K562 (cell line): ENCODE measurements around the gene ZP1. TPM values are rescaled to one million over a fixed set of nuclear protein-coding genes. Genes with fewer than 3 reads are reported as not detected.

Experiments used
- C11orf30 ChIP-seq: fragments of 450-650 bp; IDR thresholded peaks from 2 replicates; pipeline ENCODE4 v1.6.1; 2016; ENCODE audit warnings: low read depth, mild to moderate bottlenecking
- CBX3 ChIP-seq, 2 experiments: IDR thresholded peaks; 1 replicate in 1 of 2; 2 replicates in 1 of 2; pipeline ENCODE4 v1.6.1; 2012; ENCODE audit warnings: inconsistent platforms in 2 of 2, low read length in 2 of 2, borderline replicate concordance in 1 of 2, control low read depth in 1 of 2
- NCOR1 ChIP-seq: fragments of 450-650 bp; IDR thresholded peaks from 2 replicates; pipeline ENCODE4 v1.6.1; 2016; ENCODE audit warnings: mild to moderate bottlenecking, moderate library complexity
- POLR2AphosphoS5 ChIP-seq: IDR thresholded peaks from 2 replicates; pipeline ENCODE4 v1.6.1; 2011; ENCODE audit warnings: mild to moderate bottlenecking, low read depth, low read length, moderate library complexity; ENCODE audit not compliant: control insufficient read depth, insufficient read depth
- SIRT6 ChIP-seq: IDR thresholded peaks from one replicate; pipeline ENCODE4 v1.6.1; 2012; ENCODE audit warnings: low read depth, mild to moderate bottlenecking, control low read depth, inconsistent platforms, low read length, moderate library complexity
- SNIP1 ChIP-seq: fragments of 450-650 bp; IDR thresholded peaks from 2 replicates; pipeline ENCODE4 v1.7.1; 2017; ENCODE audit warnings: low read depth, mild to moderate bottlenecking
- ZNF121 ChIP-seq: sonication (generic); formaldehyde crosslinking; conservative IDR thresholded peaks from 2 replicates; pipeline ENCODE4 v1.8.0; 2022; ENCODE audit warnings: missing genetic modification reagents
- ZNF134 ChIP-seq: fragments of 250-450 bp; sonication (Bioruptor Pico); conservative IDR thresholded peaks from 2 replicates; pipeline ENCODE4 v1.4.0; 2020
- ZNF184 ChIP-seq: sonication (generic); formaldehyde crosslinking; IDR thresholded peaks from 2 replicates; pipeline ENCODE4 v1.5.0; 2020; ENCODE audit warnings: missing genetic modification reagents
- ZNF408 ChIP-seq: fragments of 250-450 bp; sonication (Bioruptor Pico); IDR thresholded peaks from 2 replicates; pipeline ENCODE4 v1.4.0; 2020; ENCODE audit warnings: low read depth, mild to moderate bottlenecking, moderate library complexity
- ZNF41 ChIP-seq: fragments of 250-450 bp; sonication (Bioruptor Pico); conservative IDR thresholded peaks from 2 replicates; pipeline ENCODE4 v1.4.0; 2020; ENCODE audit warnings: mild to moderate bottlenecking
- polyA plus RNA-seq, 8 experiments: library from polyadenylated mRNA; depleted of rRNA in 4 of 8; stranded (reverse) in 5 of 8; unstranded in 3 of 8; fragments of >200 nt; fragmentation: Nextera tagmentation in 2 of 8; fragmentation: Illumina TruSeq in 1 of 8; extraction: Ambion mirVana in 2 of 8; extraction: Trizol in 1 of 8; gene quantifications; 2 replicates each; pipeline versions ENCODE4 v1.2.1 to v1.2.3, GENCODE V29; 2011 to 2014; ENCODE audit warnings: inconsistent platforms in 1 of 8, missing spikeins in 1 of 8
- total RNA-seq, 7 experiments: library from RNA; depleted of rRNA in 6 of 7; stranded (reverse); fragments of >200 nt in 6 of 7; fragmentation: Illumina TruSeq in 2 of 7; extraction: Trizol in 2 of 7; gene quantifications; 2 replicates each; pipeline versions ENCODE4 v1.2.1 to v1.2.3, GENCODE V29; 2011 to 2021; ENCODE audit warnings: low replicate concordance in 1 of 7
- TF ChIP-seq, protein P1 (sequence below): sonication (generic); formaldehyde crosslinking; IDR thresholded peaks from 2 replicates; pipeline ENCODE4 v1.8.1; 2023; ENCODE audit warnings: missing genetic modification reagents, mild to moderate bottlenecking, borderline replicate concordance
- TF ChIP-seq, protein P2 (sequence below): IDR thresholded peaks from 3 replicates; pipeline ENCODE4 v1.6.1; 2011; ENCODE audit warnings: borderline replicate concordance, mild to moderate bottlenecking, moderate library complexity; ENCODE audit not compliant: insufficient read length; ENCODE audit errors: extremely low read depth
- TF ChIP-seq, protein P3 (sequence below): fragments of 450-650 bp; formaldehyde crosslinking; IDR thresholded peaks from 2 replicates; pipeline ENCODE4 v1.4.0; 2022; ENCODE audit warnings: mild to moderate bottlenecking, moderate library complexity

ZP1 gene
- total and polyA plus RNA-seq, 9 of the 15 experiments (the other 6 are each of a cell fraction or from before 2014, with no cell fraction given), result 0.11 to 0.15 TPM; not detected in 7

DNA sequence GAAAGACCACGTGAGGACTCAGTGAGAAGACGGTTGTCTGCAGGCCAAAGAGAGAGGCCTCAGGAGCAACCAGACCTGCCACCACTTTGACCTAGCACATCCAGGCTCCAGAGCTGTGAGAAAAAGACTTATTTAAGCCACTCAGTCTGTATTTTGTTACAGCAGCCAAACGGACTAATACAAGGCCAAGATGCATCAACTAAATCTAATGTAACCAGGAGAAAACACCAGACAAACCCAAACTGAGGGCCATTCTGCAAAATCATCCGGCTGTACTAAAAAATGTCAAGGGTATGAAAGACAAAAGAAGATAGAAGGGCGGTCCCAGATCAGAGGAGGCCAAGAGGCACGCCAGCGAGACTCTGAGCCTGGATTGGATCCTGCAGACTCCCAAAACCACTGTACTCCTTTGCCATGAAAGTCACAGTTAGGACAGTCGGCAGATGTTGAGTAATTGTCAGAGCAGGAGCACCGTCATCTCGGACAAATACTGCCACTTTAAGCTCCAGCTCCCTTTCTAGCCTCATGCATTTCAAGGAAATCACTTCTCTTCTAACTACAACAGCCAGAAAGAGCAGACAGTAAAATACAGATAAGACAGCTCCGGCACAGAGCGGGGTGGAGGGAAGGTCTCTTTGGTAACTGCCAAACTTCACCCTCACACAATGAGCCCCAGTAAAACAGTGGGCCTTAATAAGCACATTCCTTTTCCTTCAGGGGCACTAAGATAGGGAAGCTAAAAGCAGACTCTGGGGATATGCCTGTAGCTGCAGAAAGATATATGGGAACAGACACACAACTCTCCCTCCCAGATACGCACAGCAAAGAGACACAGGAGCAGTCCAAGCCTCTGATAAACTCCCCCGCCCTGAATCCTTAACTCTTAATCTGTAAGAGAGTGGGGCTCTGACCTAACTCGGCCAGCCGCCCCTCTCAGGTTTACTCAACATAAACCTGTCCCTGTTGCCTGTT, 3.5 kb upstream of the ZP1 start (continued):
- TF ChIP-seq, protein P1, sequence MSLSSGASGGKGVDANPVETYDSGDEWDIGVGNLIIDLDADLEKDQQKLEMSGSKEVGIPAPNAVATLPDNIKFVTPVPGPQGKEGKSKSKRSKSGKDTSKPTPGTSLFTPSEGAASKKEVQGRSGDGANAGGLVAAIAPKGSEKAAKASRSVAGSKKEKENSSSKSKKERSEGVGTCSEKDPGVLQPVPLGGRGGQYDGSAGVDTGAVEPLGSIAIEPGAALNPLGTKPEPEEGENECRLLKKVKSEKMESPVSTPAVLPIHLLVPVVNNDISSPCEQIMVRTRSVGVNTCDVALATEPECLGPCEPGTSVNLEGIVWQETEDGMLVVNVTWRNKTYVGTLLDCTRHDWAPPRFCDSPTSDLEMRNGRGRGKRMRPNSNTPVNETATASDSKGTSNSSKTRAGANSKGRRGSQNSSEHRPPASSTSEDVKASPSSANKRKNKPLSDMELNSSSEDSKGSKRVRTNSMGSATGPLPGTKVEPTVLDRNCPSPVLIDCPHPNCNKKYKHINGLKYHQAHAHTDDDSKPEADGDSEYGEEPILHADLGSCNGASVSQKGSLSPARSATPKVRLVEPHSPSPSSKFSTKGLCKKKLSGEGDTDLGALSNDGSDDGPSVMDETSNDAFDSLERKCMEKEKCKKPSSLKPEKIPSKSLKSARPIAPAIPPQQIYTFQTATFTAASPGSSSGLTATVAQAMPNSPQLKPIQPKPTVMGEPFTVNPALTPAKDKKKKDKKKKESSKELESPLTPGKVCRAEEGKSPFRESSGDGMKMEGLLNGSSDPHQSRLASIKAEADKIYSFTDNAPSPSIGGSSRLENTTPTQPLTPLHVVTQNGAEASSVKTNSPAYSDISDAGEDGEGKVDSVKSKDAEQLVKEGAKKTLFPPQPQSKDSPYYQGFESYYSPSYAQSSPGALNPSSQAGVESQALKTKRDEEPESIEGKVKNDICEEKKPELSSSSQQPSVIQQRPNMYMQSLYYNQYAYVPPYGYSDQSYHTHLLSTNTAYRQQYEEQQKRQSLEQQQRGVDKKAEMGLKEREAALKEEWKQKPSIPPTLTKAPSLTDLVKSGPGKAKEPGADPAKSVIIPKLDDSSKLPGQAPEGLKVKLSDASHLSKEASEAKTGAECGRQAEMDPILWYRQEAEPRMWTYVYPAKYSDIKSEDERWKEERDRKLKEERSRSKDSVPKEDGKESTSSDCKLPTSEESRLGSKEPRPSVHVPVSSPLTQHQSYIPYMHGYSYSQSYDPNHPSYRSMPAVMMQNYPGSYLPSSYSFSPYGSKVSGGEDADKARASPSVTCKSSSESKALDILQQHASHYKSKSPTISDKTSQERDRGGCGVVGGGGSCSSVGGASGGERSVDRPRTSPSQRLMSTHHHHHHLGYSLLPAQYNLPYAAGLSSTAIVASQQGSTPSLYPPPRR (CRISPR knock-in tag), result no peak
- 0 out of 3 replicates have a peak, but pooled peaks of 1 of the 2 experiments have one; percentile 18 for TF ChIP-seq CBX3 (IDR thresholded peaks at IDR 0.05; ENCODE audit: borderline replicate concordance in 1 of 2, low read length in 2 of 2)
- no peak for TF ChIP-seq ZNF121 (CRISPR knock-in tag)
- TF ChIP-seq ZNF408 (CRISPR knock-in tag), result no peak
- TF ChIP-seq NCOR1, result peak; percentile 83
- no peak for TF ChIP-seq SIRT6
- no peak for TF ChIP-seq ZNF134 (CRISPR knock-in tag)
- no peak for TF ChIP-seq SNIP1
- TF ChIP-seq, protein P2, sequence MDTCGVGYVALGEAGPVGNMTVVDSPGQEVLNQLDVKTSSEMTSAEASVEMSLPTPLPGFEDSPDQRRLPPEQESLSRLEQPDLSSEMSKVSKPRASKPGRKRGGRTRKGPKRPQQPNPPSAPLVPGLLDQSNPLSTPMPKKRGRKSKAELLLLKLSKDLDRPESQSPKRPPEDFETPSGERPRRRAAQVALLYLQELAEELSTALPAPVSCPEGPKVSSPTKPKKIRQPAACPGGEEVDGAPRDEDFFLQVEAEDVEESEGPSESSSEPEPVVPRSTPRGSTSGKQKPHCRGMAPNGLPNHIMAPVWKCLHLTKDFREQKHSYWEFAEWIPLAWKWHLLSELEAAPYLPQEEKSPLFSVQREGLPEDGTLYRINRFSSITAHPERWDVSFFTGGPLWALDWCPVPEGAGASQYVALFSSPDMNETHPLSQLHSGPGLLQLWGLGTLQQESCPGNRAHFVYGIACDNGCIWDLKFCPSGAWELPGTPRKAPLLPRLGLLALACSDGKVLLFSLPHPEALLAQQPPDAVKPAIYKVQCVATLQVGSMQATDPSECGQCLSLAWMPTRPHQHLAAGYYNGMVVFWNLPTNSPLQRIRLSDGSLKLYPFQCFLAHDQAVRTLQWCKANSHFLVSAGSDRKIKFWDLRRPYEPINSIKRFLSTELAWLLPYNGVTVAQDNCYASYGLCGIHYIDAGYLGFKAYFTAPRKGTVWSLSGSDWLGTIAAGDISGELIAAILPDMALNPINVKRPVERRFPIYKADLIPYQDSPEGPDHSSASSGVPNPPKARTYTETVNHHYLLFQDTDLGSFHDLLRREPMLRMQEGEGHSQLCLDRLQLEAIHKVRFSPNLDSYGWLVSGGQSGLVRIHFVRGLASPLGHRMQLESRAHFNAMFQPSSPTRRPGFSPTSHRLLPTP, result no peak
- 0 out of 2 replicates have a peak, but pooled peaks have one; percentile 7 for TF ChIP-seq C11orf30
- TF ChIP-seq POLR2AphosphoS5, result peak; percentile 51; the same call in 1 of the 2 replicates
- TF ChIP-seq ZNF184 (CRISPR knock-in tag), result no peak
- TF ChIP-seq, protein P3, sequence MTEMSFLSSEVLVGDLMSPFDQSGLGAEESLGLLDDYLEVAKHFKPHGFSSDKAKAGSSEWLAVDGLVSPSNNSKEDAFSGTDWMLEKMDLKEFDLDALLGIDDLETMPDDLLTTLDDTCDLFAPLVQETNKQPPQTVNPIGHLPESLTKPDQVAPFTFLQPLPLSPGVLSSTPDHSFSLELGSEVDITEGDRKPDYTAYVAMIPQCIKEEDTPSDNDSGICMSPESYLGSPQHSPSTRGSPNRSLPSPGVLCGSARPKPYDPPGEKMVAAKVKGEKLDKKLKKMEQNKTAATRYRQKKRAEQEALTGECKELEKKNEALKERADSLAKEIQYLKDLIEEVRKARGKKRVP (CRISPR knock-in tag), result no peak
- TF ChIP-seq ZNF41 (CRISPR knock-in tag), result no peak
